ENCODE measurements around the gene CD300LD.

GRCh38 chr17:74637926-74638325 is 45.8 kb upstream of the CD300LD start:
- TF ChIP-seq MTA3 (IDR thresholded peaks at IDR 0.05; ENCODE audit: borderline replicate concordance, low read length) (no peak), TCF3 (IDR thresholded peaks at IDR 0.05; ENCODE audit: borderline replicate concordance, insufficient read depth, low read depth, low read length) (no peak), SKIL (IDR thresholded peaks at IDR 0.05; ENCODE audit: low read depth, poor library complexity, severe bottlenecking) (no peak), CTCF (IDR thresholded peaks at IDR 0.05 in 2 of 3, conservative IDR thresholded peaks at IDR 0.05 in 1 of 3; ENCODE audit: control insufficient read depth in 2 of 3, extremely low read depth in 1 of 3, insufficient read depth in 1 of 3, low read depth in 3 of 3, low read length in 3 of 3) (no peak)

All from GM12878 (cell line).